ENCODE measurements around the gene MTMR11.
A peak's percentile ranks its signal among the peaks of the same experiment; 100 is the strongest.

Gene MTMR11

DNA sequence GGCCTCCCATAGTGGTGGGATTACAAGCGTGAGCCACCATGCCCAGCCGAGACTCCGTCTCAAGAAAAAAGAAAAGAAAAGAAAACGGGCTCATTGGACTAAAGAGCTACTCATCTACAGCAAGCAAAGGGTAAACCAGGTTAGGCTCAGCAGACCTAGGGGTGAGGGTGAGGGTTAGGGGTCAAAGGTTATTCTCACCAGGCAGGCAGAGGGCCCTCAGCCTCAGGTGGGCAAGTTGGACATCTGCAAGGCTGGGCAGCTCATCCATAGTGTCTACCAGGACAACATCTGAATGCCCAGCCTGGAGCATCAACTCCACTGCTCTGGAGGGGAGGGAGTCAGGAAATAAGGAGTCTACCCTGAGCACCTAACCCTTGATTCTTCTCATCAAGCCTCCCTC, 3.5 kb downstream of the MTMR11 start:
- DNase-seq: no peak

- no peak for DNase-seq
Measured at GRCh38 chr1:149932474-149932873, 4.2 kb downstream of the MTMR11 start.

DNA sequence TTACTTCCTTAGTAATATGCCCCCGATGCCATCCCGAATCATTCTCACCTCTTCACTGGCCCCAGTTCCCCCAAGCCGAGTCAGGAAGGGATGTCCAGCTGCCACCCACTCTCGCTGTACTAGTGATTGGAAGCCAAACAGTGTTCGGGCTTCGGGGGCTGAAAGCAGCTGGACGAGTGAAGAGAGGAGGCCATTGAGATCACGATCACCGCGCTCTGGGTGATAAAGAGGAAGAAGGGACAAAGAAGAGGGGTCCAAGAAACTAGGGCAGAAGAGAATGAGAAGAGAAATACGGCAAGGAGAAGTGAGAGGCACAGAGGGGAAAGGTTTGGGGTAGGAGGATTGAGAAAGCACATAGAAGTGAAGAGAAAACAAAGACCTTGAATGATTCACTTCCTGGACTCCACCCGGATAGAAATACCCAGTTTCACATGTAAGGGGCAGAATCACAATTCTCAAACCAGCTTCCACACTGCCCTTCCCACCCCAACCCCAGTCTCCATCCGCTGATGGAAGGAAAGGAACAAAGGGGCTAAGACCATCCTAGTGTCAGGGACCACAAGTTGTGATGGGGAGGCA, 5.4 kb downstream of the MTMR11 start:
- DNase-seq: no peak

DNA sequence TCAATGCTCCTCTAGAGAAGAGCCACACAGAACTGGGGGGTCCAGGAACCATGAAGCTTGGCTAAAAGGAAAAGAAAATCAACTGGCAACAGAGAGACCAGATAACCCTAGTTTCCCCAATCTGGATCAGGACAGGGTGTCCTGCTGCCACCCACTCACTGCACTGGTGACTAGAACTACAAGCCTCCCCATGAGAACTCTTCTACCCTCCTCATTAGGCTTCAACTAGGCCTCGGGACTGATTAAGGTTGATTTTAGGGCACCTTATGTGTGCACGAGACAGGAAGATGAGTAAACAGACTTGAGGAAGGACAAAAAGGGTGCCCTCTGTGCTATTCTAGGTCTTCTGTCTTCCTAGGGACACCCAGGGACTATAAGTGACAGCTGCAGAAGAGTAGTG, 6.8 kb downstream of the MTMR11 start:
- DNase-seq: no peak

DNA sequence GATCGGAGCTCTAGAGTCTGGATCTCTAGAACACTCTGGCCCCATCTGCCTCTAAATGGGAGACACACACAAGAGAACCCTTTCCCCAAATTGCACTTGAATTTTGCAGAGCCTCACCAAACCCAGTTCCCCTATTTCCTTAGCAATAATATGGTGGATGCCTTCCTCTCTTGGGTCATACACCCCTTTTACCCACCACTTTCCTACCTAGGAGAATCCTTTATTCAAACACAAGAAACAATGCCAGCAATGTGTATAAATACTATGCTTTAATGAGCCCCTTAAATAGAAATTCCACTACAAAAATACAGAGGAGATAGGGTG, 8.3 kb downstream of the MTMR11 start:
- DNase-seq: no peak

DNA sequence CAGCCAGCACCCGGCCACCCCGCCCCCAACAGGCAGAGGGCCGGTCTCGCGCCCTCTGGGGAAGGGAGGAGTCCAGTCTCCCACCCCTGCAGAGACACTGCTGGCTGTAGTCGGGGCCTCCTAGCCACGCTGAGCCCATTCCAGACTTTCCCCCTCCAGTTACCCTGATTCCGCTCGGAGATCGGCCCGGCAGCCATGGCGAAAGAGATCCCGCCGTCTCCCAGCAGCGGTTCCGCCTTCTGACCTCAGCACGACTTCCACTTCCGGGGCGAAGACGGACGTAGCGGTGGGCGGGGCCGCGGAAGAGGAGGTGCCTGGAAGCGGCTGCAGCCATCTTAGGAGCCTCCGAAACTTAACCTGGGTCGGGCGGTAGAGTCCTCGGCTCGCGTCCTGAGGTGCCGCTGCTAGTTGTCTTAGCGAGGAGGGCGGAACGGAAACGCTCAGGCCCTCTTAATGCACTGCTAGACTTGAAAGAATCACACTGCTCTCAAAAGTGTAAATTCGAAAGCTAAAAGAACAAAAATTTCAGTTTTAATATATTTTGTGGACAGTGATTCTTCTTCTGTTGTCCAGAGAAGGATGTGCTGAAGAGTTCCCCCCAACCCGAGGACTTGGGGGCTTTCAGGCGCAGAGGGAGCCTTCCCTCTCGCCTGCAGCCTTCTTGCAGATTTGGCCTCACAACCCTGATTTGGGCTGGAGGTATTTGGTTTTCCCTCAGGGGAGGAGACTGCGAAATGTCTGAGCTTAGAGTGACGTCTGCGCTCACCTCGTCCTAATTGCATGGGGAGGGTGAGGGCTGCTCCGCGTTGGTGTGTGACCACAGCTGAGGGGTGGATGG, 8.9 kb downstream of the MTMR11 start, which contains the start of gene SF3B4:
Gene SF3B4, minus strand, starts transcription at position 241 of the 838 bp plus-strand sequence. Its CDS starts 44 bp downstream, at position 197.
- peak; percentile 91 for DNase-seq

- no peak for DNase-seq
Measured at GRCh38 chr1:149927056-149927562, 9.6 kb downstream of the MTMR11 start.

DNA sequence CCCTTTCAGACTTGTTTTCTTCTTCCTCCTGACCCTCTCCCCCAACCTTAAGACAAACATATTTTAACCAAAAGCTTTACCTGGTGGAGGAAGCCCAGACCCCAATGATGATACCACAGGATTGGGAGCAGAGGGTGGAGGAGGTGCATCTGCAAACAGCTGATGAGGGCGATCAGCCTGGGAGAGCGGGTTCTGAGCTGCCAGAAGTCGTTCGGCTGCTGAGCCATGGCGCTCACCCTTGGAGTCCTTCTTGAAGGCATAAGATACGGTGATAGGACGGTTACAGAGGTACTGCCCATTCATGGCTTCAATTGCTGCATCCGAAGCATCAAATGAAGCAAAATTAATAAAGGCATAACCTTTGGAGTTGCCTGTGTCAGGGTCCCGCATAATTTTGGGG, 10.4 kb downstream of the MTMR11 start:
- DNase-seq: no peak

GRCh38 chr1:149925751-149926150, 10.9 kb downstream of the MTMR11 start:
- DNase-seq: no peak

DNA sequence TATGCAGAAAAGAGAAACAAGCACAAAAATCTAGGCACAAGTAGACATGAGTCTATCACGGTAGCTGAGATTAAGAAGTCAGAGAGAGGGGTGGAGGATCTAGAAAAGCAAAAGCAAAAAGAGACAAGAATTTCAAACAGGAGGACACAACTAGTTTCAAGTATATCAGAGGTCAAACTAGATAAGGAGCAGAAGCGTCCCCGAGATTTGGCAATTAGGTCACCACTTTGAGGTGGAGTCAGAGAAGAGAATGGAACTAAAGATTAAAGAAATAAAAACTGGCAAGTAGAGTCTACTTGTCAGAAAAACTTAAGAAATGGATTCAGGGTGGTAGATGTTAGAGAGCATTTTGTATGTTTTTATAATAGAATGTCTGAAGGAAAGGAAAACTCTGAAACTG, 11.3 kb downstream of the MTMR11 start:
- no peak for DNase-seq

- no peak for DNase-seq
Measured at GRCh38 chr1:149923626-149924025, 13.1 kb downstream of the MTMR11 start.

DNA sequence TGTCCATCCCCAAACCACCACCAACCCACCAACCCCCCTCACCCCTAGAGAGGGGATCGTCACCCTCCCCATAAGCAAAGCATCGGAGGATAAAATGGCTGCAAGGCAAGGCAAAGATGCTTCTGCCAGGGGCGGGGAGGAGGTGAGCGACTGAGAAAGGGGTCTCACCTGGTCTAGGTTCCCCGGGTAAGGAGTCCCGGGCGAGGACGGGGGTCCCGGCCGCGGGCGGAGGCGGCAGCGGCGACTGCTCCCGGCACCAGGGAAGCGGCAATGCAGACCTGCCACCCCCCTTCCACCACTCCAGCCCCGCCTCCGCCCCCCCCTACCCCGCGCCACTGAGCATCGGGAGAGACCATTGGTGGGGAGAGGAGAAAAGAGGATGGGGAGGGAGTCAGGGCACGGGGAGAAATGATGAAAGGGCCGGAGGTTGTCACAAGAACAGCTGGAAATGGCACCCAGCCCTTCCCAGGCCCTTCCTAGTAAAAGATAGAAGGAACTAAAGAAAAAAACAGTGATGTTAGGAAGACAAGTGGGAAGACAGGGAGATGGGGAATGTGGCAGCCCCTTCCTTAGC, 19.0 kb downstream of the MTMR11 start, which contains the start of gene SV2A:
Gene SV2A, minus strand, starts transcription at position 274 of the 574 bp plus-strand sequence. CDS start 4,004 bp downstream, outside the sequence.
- peak; percentile 67 for DNase-seq

DNA sequence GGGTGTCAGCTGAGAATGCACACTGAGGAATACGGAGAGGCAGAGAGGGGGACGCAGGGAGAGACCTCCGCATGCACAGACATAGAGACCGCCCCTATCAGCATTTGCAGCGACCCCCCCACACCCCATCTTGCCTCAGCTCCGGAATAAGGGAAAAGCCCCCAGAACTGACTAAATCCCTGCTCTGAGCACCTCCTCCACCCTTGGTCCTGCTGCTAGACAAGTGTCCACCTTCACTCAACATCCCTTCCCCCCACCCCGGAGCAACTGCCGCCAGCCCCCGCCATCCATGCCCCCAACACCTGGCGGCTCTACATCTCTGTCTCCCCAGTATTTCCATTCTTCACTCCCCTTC, 19.8 kb downstream of the MTMR11 start:
- DNase-seq: no peak

DNA sequence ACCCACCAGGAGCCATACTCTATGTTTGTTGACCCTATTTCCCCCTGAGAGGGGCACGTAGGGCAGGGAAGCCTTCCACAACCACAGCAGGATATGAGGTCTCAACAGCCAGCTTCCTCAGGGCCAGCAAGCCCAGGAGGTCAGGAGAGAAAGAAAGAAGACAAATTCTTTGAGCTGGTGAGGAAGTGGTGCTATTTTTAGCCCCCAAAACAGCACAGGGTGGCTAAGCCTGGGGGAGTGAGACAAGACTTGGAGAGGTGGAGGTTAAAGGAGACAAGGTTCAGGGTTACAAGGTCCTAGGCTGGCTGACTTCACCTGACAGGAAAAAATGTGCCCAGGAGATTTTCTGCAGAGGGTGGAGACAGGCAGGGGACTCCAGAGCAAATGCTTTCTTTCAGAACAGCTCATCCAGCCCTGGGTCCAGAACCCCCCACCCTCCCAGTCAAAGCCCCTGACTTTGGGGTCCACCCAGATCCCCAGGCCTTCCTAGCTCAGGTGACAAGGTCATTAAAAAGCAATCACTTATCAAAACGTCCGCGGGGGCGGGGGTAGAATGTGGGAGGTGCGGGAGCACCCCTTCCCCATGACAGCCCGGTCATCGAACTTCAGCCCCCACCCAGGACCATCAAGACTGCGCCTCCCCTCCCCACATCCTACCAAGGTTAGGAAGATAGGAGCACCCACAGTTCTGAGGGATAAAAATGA, 20.3 kb downstream of the MTMR11 start:
- DNase-seq: no peak

GRCh38 chr1:149915429-149916192, 21.1 kb downstream of the MTMR11 start:
- DNase-seq: no peak

DNA sequence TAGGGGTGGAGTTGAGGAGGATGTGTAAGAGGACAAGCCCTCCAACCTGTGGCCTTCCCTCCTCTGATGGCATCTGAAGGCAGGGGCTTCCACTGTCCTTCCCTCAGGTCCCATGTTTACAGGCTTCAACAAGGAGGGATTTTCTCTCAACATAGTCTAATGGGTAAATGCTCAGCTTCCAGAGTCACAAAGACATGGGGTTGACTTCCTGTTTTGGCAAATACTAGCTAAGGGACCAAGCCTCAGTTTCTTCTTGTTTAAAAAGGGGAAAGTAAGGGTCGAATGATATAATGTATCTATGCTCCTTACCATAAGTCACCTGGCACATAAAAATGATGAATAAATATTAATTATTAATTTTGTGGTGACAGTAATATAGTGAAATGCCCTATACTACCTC, 22.1 kb downstream of the MTMR11 start:
- no peak for DNase-seq

- no peak for DNase-seq
Measured at GRCh38 chr1:149906570-149907075, 30.1 kb downstream of the MTMR11 start.

DNA sequence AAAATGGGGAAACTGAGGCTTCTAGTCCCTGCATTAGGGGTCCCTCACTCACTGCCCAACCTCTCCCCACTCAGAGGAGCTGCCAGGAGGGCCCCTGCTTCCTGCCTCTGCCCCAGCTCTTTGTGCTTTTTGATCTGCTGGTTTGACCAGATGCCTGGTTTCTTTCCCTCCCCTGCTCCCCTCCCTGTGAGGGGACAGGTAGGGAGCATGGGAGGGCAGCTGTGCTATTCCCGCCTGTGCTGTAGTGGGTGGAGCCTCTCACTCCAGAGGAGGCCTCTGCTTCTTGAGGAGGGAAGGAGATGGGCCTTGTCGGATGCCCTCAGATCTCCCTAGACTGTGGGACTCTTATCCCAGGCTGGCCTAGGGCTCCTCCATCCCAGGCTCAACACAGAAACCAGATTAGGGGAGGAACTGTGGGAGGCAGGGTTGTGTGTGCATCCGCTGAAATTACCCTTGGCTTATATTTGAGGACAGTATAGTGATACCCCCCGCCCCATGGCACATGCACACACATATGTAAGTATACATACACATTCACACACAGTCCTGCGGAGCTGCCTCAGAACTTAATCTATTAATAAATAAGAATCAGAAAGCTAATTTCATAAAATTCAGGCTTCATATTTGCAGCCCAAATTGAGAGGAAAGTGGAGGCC, 32.7 kb downstream of the MTMR11 start:
- DNase-seq: no peak

DNA sequence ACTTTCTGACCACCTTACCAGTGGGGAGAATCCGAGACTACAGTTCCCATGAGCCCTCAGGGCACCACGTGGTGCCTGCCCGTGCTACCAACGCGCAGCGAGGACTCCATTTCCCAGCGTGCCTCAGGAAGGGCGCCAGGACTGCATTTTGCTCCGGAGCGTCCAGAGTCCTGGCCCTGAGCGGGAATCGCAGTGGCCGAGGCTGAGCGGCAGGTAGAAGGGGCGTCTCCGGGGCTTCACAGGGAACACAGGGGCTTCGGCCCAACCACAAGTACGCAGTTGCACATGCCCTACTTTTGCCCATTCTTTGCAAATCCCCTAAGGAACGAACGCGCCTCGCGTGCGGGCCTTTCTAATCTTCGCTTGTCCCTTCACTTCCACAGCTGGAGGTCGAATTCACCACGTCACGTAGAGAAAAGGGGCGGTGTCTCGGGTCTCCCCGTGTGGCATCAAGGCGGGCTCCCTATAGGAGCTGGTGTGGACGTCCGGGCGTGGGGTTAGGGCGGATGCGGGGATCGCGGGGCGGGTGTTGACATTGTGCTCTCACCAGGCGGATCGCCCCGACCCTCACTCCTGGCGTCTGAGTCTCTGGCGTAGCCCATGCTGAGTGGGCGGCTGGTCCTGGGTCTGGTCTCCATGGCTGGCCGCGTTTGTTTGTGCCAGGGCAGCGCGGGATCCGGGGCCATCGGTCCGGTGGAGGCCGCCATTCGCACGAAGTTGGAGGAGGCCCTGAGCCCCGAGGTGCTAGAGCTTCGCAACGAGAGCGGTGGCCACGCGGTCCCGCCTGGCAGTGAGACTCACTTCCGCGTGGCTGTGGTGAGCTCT, 37.0 kb downstream of the MTMR11 start, which contains the start of gene BOLA1:
Gene BOLA1, plus strand, starts transcription at position 109 of the 825 bp plus-strand sequence. Its CDS starts 492 bp downstream, at position 601.
- DNase-seq: peak; percentile 89

- DNase-seq: no peak
Measured at GRCh38 chr1:149896575-149896974, 40.1 kb downstream of the MTMR11 start.

DNA sequence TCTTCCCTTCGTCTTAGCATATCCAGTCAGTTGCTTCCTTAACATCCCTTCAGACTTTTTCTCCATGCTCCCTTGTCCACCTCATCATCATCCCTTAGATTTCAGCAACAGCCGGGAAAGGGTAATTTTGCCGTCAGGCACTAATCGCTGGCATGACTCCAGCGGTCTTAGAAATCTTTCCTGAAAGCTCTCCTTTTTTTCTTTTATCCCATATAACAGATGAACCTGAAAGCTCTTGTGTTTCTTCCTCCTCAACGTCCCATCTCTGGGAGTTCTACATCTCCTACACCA, 47.7 kb downstream of the MTMR11 start:
- peak; percentile 52 for DNase-seq
